ENCODE measurements around the gene LOXHD1. TPM values are rescaled to one million over a fixed set of nuclear protein-coding genes. Genes with fewer than 3 reads are reported as not detected.

LOXHD1 gene
- total RNA-seq, 4 donors from 2014 or later = 1.7 to 4.9 (median 3.2) TPM

DNA sequence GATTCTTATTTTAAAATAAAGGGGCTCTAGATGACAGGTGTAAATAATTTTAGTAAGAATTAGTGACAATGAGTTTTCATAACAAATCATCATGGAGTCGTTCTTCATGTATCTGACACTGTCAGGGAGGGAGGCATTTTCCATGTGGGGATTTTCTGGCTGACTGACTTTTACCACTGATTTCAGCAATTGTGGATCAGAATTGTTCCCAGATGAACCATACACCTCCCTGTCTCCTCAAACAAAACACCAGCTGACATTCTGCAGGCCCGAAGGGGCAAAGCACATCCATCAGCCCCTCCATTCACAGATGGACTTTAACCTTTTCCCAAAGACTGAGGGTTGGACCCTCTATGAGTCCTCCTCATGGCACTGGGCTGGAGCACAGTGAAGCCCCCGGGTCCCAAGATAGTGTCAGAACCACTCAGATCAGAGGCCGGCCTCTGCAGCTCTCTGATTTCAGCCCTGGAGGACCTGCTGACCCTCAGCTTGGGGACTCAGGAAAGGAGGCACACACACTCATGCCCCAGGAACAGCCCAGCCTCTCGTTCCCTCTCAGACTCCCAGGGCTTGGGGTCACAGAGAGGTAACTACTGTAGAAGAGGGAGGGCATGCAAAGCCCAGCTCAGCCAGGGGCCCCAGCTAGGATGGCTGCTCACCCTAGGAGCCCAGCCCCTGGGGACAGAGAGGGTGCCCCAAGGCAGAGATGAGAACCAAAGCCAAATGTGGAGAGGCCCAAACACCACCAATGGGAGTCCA lies 43.2 kb upstream of the LOXHD1 start:
- no peak for DNase-seq (ENCODE audit: low spot score)
- ATAC-seq (ENCODE audit: low FRiP score) = peak; percentile 19
- TF ChIP-seq, protein P1, sequence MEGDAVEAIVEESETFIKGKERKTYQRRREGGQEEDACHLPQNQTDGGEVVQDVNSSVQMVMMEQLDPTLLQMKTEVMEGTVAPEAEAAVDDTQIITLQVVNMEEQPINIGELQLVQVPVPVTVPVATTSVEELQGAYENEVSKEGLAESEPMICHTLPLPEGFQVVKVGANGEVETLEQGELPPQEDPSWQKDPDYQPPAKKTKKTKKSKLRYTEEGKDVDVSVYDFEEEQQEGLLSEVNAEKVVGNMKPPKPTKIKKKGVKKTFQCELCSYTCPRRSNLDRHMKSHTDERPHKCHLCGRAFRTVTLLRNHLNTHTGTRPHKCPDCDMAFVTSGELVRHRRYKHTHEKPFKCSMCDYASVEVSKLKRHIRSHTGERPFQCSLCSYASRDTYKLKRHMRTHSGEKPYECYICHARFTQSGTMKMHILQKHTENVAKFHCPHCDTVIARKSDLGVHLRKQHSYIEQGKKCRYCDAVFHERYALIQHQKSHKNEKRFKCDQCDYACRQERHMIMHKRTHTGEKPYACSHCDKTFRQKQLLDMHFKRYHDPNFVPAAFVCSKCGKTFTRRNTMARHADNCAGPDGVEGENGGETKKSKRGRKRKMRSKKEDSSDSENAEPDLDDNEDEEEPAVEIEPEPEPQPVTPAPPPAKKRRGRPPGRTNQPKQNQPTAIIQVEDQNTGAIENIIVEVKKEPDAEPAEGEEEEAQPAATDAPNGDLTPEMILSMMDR (IDR thresholded peaks at IDR 0.05) = no peak

DNA sequence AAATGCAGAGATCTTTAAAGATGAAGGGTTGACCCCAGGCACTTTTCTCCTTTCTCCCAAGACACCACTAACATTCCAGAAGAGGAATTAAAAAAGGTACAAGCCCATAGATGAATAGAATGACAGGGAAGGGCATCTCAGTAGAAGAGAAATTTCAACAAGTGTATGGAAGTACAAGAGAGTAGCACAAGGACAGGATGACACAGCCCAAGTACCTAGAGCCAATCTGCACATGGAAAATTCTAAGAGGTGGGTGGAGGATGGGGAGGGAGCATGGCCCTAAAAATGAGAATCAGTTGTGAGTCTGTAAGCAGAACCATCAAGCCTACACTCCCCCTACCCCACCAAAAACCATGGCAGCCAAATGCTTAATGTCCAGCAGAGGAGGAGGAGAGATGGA lies 39.7 kb upstream of the LOXHD1 start:
- DNase-seq (ENCODE audit: low spot score) (no peak), ATAC-seq (ENCODE audit: low FRiP score) (no peak)
- TF ChIP-seq, protein P1 (IDR thresholded peaks at IDR 0.05) = no peak

DNA sequence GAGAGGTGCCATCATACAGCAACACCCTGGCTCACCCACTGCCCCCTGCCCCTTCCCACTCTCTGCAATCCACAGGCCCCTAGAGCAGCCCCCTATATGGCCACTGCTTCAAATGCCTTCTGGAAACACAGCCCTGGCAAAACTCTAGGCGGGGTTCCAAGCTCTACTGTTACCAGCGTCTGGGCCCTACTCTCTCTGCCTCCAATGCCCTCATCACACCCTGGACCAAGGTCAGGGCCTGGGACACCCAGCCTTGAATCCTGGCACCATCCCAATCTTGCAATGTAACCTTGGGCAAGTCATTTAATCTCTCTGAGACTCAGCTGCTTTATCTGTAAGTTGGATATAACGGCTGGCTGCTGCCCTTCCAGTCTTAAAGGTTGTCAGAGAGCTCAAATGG lies 39.2 kb upstream of the LOXHD1 start:
- ATAC-seq (ENCODE audit: low FRiP score) (no peak), DNase-seq (ENCODE audit: low spot score) (no peak)
- TF ChIP-seq, protein P1 (IDR thresholded peaks at IDR 0.05) = no peak

DNA sequence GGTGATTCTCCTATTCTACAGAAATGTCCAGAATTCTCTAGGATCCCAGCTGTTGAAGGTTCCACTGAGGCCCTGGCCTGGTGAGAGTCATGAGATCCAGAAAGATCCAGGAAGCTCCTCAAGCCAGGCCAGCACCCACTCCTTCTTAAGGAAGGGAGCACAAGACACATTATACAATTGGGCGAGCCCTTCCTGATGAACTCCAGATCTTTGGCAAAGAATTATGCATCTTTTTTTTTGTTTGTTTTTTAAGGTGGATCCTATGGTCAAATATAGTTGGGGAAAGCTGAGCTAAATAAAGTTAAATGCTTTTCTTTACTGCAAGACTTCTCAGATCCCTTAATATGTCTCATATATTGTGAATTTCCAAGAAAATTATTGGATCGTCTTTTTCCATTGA lies 37.0 kb upstream of the LOXHD1 start:
- DNase-seq (ENCODE audit: low spot score) = no peak
- TF ChIP-seq, protein P1 (IDR thresholded peaks at IDR 0.05) = no peak
- ATAC-seq (ENCODE audit: low FRiP score) = no peak

DNA sequence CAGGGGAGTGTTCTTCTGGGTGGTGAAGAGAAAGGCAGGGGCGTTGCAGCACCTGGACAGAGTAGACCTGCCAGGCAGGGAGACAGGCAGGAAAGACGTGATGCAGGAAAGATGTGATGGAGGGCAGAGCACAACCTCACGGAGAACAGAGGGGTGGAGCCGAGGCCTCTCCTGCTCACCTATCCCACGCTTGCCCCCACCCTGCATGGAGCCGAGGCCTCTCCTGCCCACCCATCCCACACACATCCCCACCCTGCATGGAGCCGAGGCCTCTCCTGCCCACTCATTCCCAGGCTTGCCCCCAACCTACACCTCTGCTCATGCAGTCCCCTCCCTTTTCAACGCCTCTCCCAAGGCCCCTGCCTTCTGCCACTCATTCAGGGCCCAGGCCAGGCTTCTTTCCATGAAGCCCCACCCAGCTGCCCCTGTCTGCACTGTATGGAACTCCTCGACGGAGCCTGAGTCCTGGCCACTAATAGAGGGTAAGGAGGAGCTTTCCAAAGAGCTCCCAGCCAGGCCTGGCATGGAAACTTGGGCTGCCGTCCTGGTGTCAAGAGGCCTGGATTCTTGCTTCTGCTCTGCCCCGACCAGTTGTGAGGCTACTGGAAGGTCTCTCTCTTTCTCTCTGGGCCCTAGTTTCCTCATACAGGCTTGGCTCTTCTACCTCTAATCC lies 32.0 kb upstream of the LOXHD1 start:
- no peak for ATAC-seq (ENCODE audit: low FRiP score)
- TF ChIP-seq, protein P1 (IDR thresholded peaks at IDR 0.05) = no peak

DNA sequence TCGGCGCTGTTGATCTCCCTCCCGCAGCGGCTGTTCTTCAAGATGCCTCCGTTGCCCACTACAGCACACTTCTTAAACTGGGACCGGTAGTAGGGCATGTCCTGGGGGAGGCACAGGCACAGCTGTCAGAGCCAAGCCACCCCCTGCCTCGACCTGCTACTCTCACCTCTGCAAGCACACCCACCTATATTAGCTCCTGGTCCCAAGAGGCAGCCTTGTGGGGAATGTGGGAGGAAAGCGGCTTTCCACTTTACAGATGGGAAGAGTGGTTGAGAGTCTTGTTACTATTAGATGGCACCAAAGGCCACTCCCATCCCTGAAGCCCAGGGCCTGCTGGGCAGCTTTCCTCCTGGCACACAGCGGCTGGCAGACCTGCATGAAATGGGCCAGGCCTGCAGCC lies 29.2 kb upstream of the LOXHD1 start:
- DNase-seq (ENCODE audit: low spot score) = no peak
- no peak for ATAC-seq (ENCODE audit: low FRiP score)
- TF ChIP-seq, protein P1 (IDR thresholded peaks at IDR 0.05) = no peak

More for the DNA sequence above, 32.0 kb upstream of the LOXHD1 start:
- no peak for DNase-seq (ENCODE audit: low spot score)

DNA sequence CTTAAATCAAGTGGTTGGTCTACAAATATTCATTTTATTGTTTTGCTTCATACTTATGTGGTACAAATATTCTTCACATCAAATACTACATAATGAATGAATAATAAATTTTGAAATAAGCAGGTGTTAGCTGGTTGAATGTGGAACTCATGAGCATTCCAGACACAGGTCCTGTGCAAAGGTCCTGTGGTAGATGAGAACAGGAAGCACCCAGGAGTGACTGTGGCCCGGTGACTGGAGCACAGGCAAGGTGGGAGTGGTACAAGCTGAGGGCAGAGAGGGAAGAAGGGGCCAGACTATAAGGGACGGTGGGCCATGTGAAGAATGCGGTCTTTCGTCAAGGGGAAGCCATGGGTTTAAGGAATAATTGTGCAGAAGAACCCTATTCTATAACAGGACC lies 26.2 kb upstream of the LOXHD1 start:
- TF ChIP-seq, protein P1 (IDR thresholded peaks at IDR 0.05) = no peak
- no peak for ATAC-seq (ENCODE audit: low FRiP score)
- no peak for DNase-seq (ENCODE audit: low spot score)
